GM10248 (cell line): ENCODE data around the gene SLC17A7.

ENCODE experiments used
- CTCF ChIA-PET: fragments of 300-600 bp; sonication (Branson Sonifier 250); formaldehyde crosslinking; extraction: SDS; loops from one replicate; lab custom pipeline; 2021; ENCODE audit warnings: antibody characterized with exemption; lab: Yijun Ruan, JAX
- POLR2A ChIA-PET: fragments of 350-650 bp; sonication (Branson Sonifier 250); formaldehyde crosslinking; extraction: SDS; loops from one replicate; lab custom pipeline; 2020; ENCODE audit warnings: antibody characterized with exemption; lab: Yijun Ruan, JAX
- DNase-seq: peaks from one replicate; pipeline ENCODE4 v3.0.0; 2012; ENCODE audit errors: extremely low spot score
- CTCF ChIP-seq: IDR thresholded peaks from 2 replicates; pipeline ENCODE4 v1.5.1; 2012; ENCODE audit warnings: mild to moderate bottlenecking, low read depth; ENCODE audit errors: extremely low read depth, missing control alignments, control extremely low read depth

The SLC17A7 gene

GRCh38 chr19:49396738-49397505 lies 44.4 kb downstream of the SLC17A7 start:
- no peak for TF ChIP-seq CTCF
- no peak for DNase-seq
- ChIA-PET POLR2A (no interaction called here), CTCF (interaction anchor here (0.9 to 1.2 kb wide), 2 partner anchors 12 to 95 kb away, joined by 3 to 6 read pairs; no protein-coding TSS in a partner anchor)

- no peak for TF ChIP-seq CTCF
- DNase-seq = no peak
- ChIA-PET POLR2A (interaction anchor here (0.5 kb wide), 1 partner anchor 17 kb away, joined by 4 read pairs; no protein-coding TSS in a partner anchor), CTCF (interaction anchor here (1.0 kb wide), 1 partner anchor 47 kb away, joined by 3 read pairs; no protein-coding TSS in a partner anchor)
These were observed 45.5 kb downstream of the SLC17A7 start for GRCh38 chr19:49395581-49396407.

- ChIA-PET CTCF (interaction anchor here (1.0 to 1.9 kb wide), 4 partner anchors 15 to 176 kb away, joined by 3 to 4 read pairs (median 4); no protein-coding TSS in a partner anchor), POLR2A (no interaction called here)
- TF ChIP-seq CTCF = no peak
- DNase-seq = no peak
These were observed 47.4 kb downstream of the SLC17A7 start for GRCh38 chr19:49393881-49394280.

- peak; percentile 89 for TF ChIP-seq CTCF
- ChIA-PET CTCF (interaction anchor here (0.7 to 4.1 kb wide), 34 partner anchors 9 to 179 kb away, joined by 3 to 33 read pairs (median 6); partner anchors contain the start of genes FLT3LG, GFY and SLC17A7), POLR2A (no interaction called here)
- DNase-seq = peak; percentile 88
These were observed 49.5 kb downstream of the SLC17A7 start for GRCh38 chr19:49391581-49392399.

GRCh38 chr19:49390929-49391359 lies 50.4 kb downstream of the SLC17A7 start:
- POLR2A ChIA-PET = no interaction called here
- CTCF ChIA-PET = interaction anchor here (0.7 to 4.1 kb wide), 31 partner anchors 10 to 180 kb away, joined by 3 to 33 read pairs (median 7); partner anchors contain the start of genes GFY and SLC17A7
- peak; percentile 15 for DNase-seq
- no peak for TF ChIP-seq CTCF
